ENCODE measurements around the gene NAGS. TPM values are rescaled to one million over a fixed set of nuclear protein-coding genes. Genes with fewer than 3 reads are reported as not detected.

NAGS gene
- total and polyA plus RNA-seq, 2 experiments from 2014 or later, result 4.2 to 7.2 TPM

- Mint-ChIP-seq H3K27ac (no peak overlapping the region), H3K4me1 (peaks cover 26% of the 10 kb centered on the region), H3K9me3 (no peaks in the 10 kb centered on the region), H3K36me3 (ENCODE audit: low read depth) (peaks cover 16% of the 10 kb centered on the region), H3K4me3 (no peak overlapping the region), H3K27me3 (ENCODE audit: insufficient read depth, low read depth, poor library complexity) (peaks cover 21% of the 10 kb centered on the region)
- Histone ChIP-seq H3K9me2 (ENCODE audit: insufficient read depth) (no peaks in the 10 kb centered on the region), H3K4me2 (no peak overlapping the region), H3K27me3 (ENCODE audit: insufficient read depth) (no peaks in the 10 kb centered on the region), H3F3A (replicated peaks; ENCODE audit: low read depth) (peaks cover 24% of the 10 kb centered on the region), H4K20me1 (replicated peaks; ENCODE audit: insufficient read depth) (peaks cover 10% of the 10 kb centered on the region; the same call in 1 of the 2 replicates), H3K27ac (ENCODE audit: low read depth) (no peak overlapping the region), H3K79me2 (replicated peaks; ENCODE audit: insufficient read depth) (0 out of 2 replicates have a peak, but pooled peaks cover 4% of the 10 kb centered on the region), H3K36me3 (ENCODE audit: insufficient read depth) (no peaks in the 10 kb centered on the region), H3K4me3 (no peak overlapping the region), H2AFZ (no peak overlapping the region), H3K4me1 (ENCODE audit: insufficient read depth) (peaks cover 13% of the 10 kb centered on the region)
- DNase-seq (ENCODE audit: low spot score) (no peak), ATAC-seq (no peak)
- TF ChIP-seq ZNF331 (CRISPR knock-in tag; IDR thresholded peaks at IDR 0.05; ENCODE audit: low read depth) (no peak), NANOG (IDR thresholded peaks at IDR 0.05; ENCODE audit: borderline replicate concordance) (no peak), CREB1 (CRISPR knock-in tag; IDR thresholded peaks at IDR 0.05; ENCODE audit: low read depth) (no peak)
Observed at GRCh38 chr17:44011876-44012275, 7.5 kb downstream of the NAGS start.

GRCh38 chr17:44012391-44012790 lies 8.0 kb downstream of the NAGS start:
- no peak overlapping the region for H3K27ac ChIP-seq (ENCODE audit: low read depth)
- peaks cover 10% of the 10 kb centered on the region; the same call in 1 of the 2 replicates for H4K20me1 ChIP-seq (replicated peaks; ENCODE audit: insufficient read depth)
- no peaks in the 10 kb centered on the region for H3K9me2 ChIP-seq (ENCODE audit: insufficient read depth)
- ATAC-seq (no peak), DNase-seq (ENCODE audit: low spot score) (no peak)
- no peak overlapping the region for H3K4me2 ChIP-seq
- Mint-ChIP-seq H3K9me3 (no peaks in the 10 kb centered on the region), H3K36me3 (ENCODE audit: low read depth) (peaks cover 16% of the 10 kb centered on the region), H3K4me3 (no peak overlapping the region), H3K27me3 (ENCODE audit: insufficient read depth, low read depth, poor library complexity) (peaks cover 22% of the 10 kb centered on the region), H3K4me1 (peaks cover 26% of the 10 kb centered on the region), H3K27ac (no peak overlapping the region)
- H3K79me2 ChIP-seq (replicated peaks; ENCODE audit: insufficient read depth), result 0 out of 2 replicates have a peak, but pooled peaks cover 4% of the 10 kb centered on the region
- no peaks in the 10 kb centered on the region for H3K36me3 ChIP-seq (ENCODE audit: insufficient read depth)
- H3K4me3 ChIP-seq, result no peak overlapping the region
- peaks cover 13% of the 10 kb centered on the region for H3K4me1 ChIP-seq (ENCODE audit: insufficient read depth)
- no peaks in the 10 kb centered on the region for H3K27me3 ChIP-seq (ENCODE audit: insufficient read depth)
- TF ChIP-seq ETS1 (IDR thresholded peaks at IDR 0.05) (no peak), EZH2 (IDR thresholded peaks at IDR 0.05; ENCODE audit: low read depth, unreplicated experiment) (no peak), REST (IDR thresholded peaks at IDR 0.05; ENCODE audit: unreplicated experiment) (no peak), ZNF331 (CRISPR knock-in tag; IDR thresholded peaks at IDR 0.05; ENCODE audit: low read depth) (no peak), STAT1 (IDR thresholded peaks at IDR 0.05; ENCODE audit: unreplicated experiment) (no peak), JUNB (IDR thresholded peaks at IDR 0.05; ENCODE audit: unreplicated experiment) (no peak), POLR2AphosphoS5 (IDR thresholded peaks at IDR 0.05; ENCODE audit: low read depth) (no peak), CTCF (conservative IDR thresholded peaks at IDR 0.05; ENCODE audit: low read depth in 2 of 2) (no peak)
- H2AFZ ChIP-seq, result no peak overlapping the region
- H3F3A ChIP-seq (replicated peaks; ENCODE audit: low read depth), result peaks cover 21% of the 10 kb centered on the region
